ENCODE data around the gene TMEM121. TPM values are rescaled to one million over a fixed set of nuclear protein-coding genes. Genes with fewer than 3 reads are reported as not detected.
"Not testable (repeated sequence)": the region's sequence is repeated elsewhere in the genome, so short reads cannot be mapped to it uniquely, and the experiment has no call there.

TMEM121 gene
- polyA plus RNA-seq, 4 donors = 2.6 to 5.7 (median 2.7) TPM

- DNase-seq (ENCODE audit: low read depth in 4 of 4, low spot score in 3 of 4) = not testable (repeated sequence)
These were observed 41.1 kb downstream of the TMEM121 start for GRCh38 chr14:105567164-105568103.

GRCh38 chr14:105568140-105568843 is 41.9 kb downstream of the TMEM121 start:
- DNase-seq (ENCODE audit: low read depth in 4 of 4, low spot score in 3 of 4) = not testable (repeated sequence)

- no peak for DNase-seq (ENCODE audit: low read depth in 4 of 4, low spot score in 3 of 4)
These were observed 42.7 kb downstream of the TMEM121 start for GRCh38 chr14:105568859-105569766.

- DNase-seq (ENCODE audit: low read depth in 4 of 4, low spot score in 3 of 4) = no peak
These were observed 44.1 kb downstream of the TMEM121 start for GRCh38 chr14:105570482-105570881.

GRCh38 chr14:105571181-105571951 is 45.0 kb downstream of the TMEM121 start:
- not testable (repeated sequence) for DNase-seq (ENCODE audit: low read depth in 4 of 4, low spot score in 3 of 4)

GRCh38 chr14:105572063-105572462 is 45.7 kb downstream of the TMEM121 start:
- not testable (repeated sequence) for DNase-seq (ENCODE audit: low read depth in 4 of 4, low spot score in 3 of 4)

GRCh38 chr14:105573841-105574240 is 47.5 kb downstream of the TMEM121 start:
- DNase-seq (ENCODE audit: low read depth in 4 of 4, low spot score in 3 of 4) = not testable (repeated sequence)

GRCh38 chr14:105574411-105574810 is 48.0 kb downstream of the TMEM121 start:
- not testable (repeated sequence) for DNase-seq (ENCODE audit: low read depth in 4 of 4, low spot score in 3 of 4)

- DNase-seq (ENCODE audit: low read depth in 4 of 4, low spot score in 3 of 4) = not testable (repeated sequence)
These were observed 48.8 kb downstream of the TMEM121 start for GRCh38 chr14:105575016-105575700.

GRCh38 chr14:105576525-105577088 is 50.2 kb downstream of the TMEM121 start:
- DNase-seq (ENCODE audit: low read depth in 4 of 4, low spot score in 3 of 4) = no peak

GRCh38 chr14:105577314-105577861 is 51.0 kb downstream of the TMEM121 start:
- DNase-seq (ENCODE audit: low read depth in 4 of 4, low spot score in 3 of 4) = no peak

GRCh38 chr14:105578070-105578469 is 51.7 kb downstream of the TMEM121 start:
- DNase-seq (ENCODE audit: low read depth in 4 of 4, low spot score in 3 of 4) = no peak

- not testable (repeated sequence) for DNase-seq (ENCODE audit: low read depth in 4 of 4, low spot score in 3 of 4)
These were observed 52.8 kb downstream of the TMEM121 start for GRCh38 chr14:105579221-105579620.

Other genes starting within 250 kb of the TMEM121 start
- gene BRF1, start 225.6 kb upstream of the TMEM121 start, polyA plus RNA-seq (ENCODE audit: insufficient read length in 4 of 4) = 10 to 100 TPM; 21.5 to 40.8 (median 33.3) TPM
- gene PACS2, start 211.8 kb upstream of the TMEM121 start, polyA plus RNA-seq (ENCODE audit: insufficient read length in 4 of 4) = 10 to 100 TPM; 55.9 to 91.9 (median 67.4) TPM
- gene TEX22, start 128.0 kb upstream of the TMEM121 start, polyA plus RNA-seq (ENCODE audit: insufficient read length in 4 of 4) = 1 to 10 TPM; 1.1 to 2.8 (median 2.0) TPM
- gene MTA1, start 106.8 kb upstream of the TMEM121 start, polyA plus RNA-seq (ENCODE audit: insufficient read length in 4 of 4) = 100 to 1,000 TPM in 3 of 4 donors, 10 to 100 TPM in 1; 92.8 to 167 (median 112) TPM
- 100 to 1,000 TPM in 3 of 4 donors, 10 to 100 TPM in 1; 72.3 to 161 (median 108) TPM for gene CRIP2, start 51.8 kb upstream of the TMEM121 start, polyA plus RNA-seq (ENCODE audit: insufficient read length in 4 of 4)
- gene CRIP1, start 39.7 kb upstream of the TMEM121 start, polyA plus RNA-seq (ENCODE audit: insufficient read length in 4 of 4) = 10 to 100 TPM; 32.8 to 36.0 (median 35.1) TPM
- 10 to 100 TPM in 1 of 4 donors, 1 to 10 TPM in 3; 6.4 to 13.5 (median 6.9) TPM for gene TEDC1, start 35.3 kb upstream of the TMEM121 start, polyA plus RNA-seq (ENCODE audit: insufficient read length in 4 of 4)